GM12878 (cell line): ENCODE measurements around the gene ERFL. TPM values are rescaled to one million over a fixed set of nuclear protein-coding genes. Genes with fewer than 3 reads are reported as not detected.

Source experiments
- ATAC-seq: fragments of 200-7000 bp; cut with Tn5 transposase; 3 replicates; pipeline ENCODE4 v1.9.1; 2020; ENCODE audit warnings: mild to moderate bottlenecking, moderate library complexity
- BruUV-seq: library from RNA; stranded (reverse); fragments of 400-500 nt; replicated peaks from 2 replicates; lab custom pipeline; 2021; lab: Mats Ljungman, UMichigan
- CTCF ChIA-PET: fragments of 300-600 bp; sonication (Branson Sonifier 250); formaldehyde crosslinking; extraction: SDS; loops from one replicate; lab custom pipeline; 2021; ENCODE audit warnings: inconsistent platforms; lab: Yijun Ruan, JAX
- POLR2A ChIA-PET: fragments of 350-600 bp; formaldehyde crosslinking; extraction: SDS; loops from one replicate; lab custom pipeline; 2021; ENCODE audit warnings: inconsistent platforms; lab: Charles Lee
- RAD21 ChIA-PET: fragments of 300-600 bp; sonication (Branson Sonifier 250); formaldehyde crosslinking; loops from one replicate; lab custom pipeline; 2023; ENCODE audit warnings: antibody characterized with exemption; ENCODE audit not compliant: unreplicated experiment; lab: Charles Lee
- SMC1A ChIA-PET: fragments of 300-600 bp; sonication (Branson Sonifier 250); formaldehyde crosslinking; loops from one replicate; lab custom pipeline; 2023; ENCODE audit not compliant: unreplicated experiment, uncharacterized antibody; lab: Charles Lee
- DNase-seq: peaks from one replicate; pipeline ENCODE4 v3.0.0-alpha.2; 2011; ENCODE audit warnings: low read depth, low spot score
- FAIRE-seq: peaks from 3 replicates; lab custom pipeline; 2011; peaks lifted over from hg19 to GRCh38; lab: Jason Lieb, UNC
- H2AFZ ChIP-seq: 2 replicates; pipeline ENCODE4 v1.6.0; 2011; ENCODE audit warnings: low read depth, low read length, control low read depth; ENCODE audit not compliant: control insufficient read depth
- H3K27ac ChIP-seq: 2 replicates; pipeline ENCODE4 v1.5.1; 2011; ENCODE audit warnings: control low read depth; ENCODE audit not compliant: control insufficient read depth, insufficient read depth
- H3K27me3 ChIP-seq, 2 experiments: replicated peaks in 1 of 2; 2 replicates each; pipeline versions ENCODE4 v1.6.0 to v1.6.1; 2011; ENCODE audit warnings: low read length in 1 of 2; ENCODE audit not compliant: control insufficient read depth in 2 of 2, insufficient read depth in 2 of 2
- H3K36me3 ChIP-seq, 2 experiments: 2 replicates each; pipeline ENCODE4 v1.5.1; 2011; ENCODE audit warnings: low read length in 1 of 2; ENCODE audit not compliant: control insufficient read depth in 2 of 2, insufficient read depth in 2 of 2
- H3K4me1 ChIP-seq: 2 replicates; pipeline ENCODE4 v1.6.1; 2011; ENCODE audit warnings: mild to moderate bottlenecking, low read length, moderate library complexity, mixed read lengths; ENCODE audit not compliant: control insufficient read depth, insufficient read depth
- H3K4me2 ChIP-seq: 2 replicates; pipeline ENCODE4 v1.6.0; 2011; ENCODE audit warnings: control low read depth; ENCODE audit not compliant: control insufficient read depth, insufficient read depth
- H3K4me3 ChIP-seq: fragments of 200-600 bp; sonication (generic); 2 replicates; pipeline ENCODE4 v1.5.1; 2016
- H3K79me2 ChIP-seq: 2 replicates; pipeline ENCODE4 v1.6.0; 2011; ENCODE audit warnings: low read length; ENCODE audit not compliant: control insufficient read depth, insufficient read depth
- H3K9ac ChIP-seq: 2 replicates; pipeline ENCODE4 v1.8.0; 2011; ENCODE audit warnings: low read length, control low read depth, mixed read lengths; ENCODE audit not compliant: control insufficient read depth, insufficient read depth
- H3K9me3 ChIP-seq: replicated peaks from 3 replicates; pipeline ENCODE4 v1.5.1; 2011; ENCODE audit warnings: mild to moderate bottlenecking, low read length; ENCODE audit not compliant: control insufficient read depth, insufficient read depth
- H4K20me1 ChIP-seq: 2 replicates; pipeline ENCODE4 v1.6.0; 2011; ENCODE audit not compliant: control insufficient read depth, insufficient read depth
- ATF7 ChIP-seq: fragments of 450-650 bp; IDR thresholded peaks from 2 replicates; pipeline ENCODE4 v1.6.1; 2016; ENCODE audit warnings: low read depth, mild to moderate bottlenecking
- CHD4 ChIP-seq: fragments of 200-600 bp; sonication (generic); IDR thresholded peaks from 2 replicates; pipeline ENCODE4 v1.6.1; 2016; ENCODE audit warnings: mild to moderate bottlenecking
- CREB1 ChIP-seq: IDR thresholded peaks from 2 replicates; pipeline ENCODE4 v1.6.1; 2012; ENCODE audit warnings: low read depth, mild to moderate bottlenecking, inconsistent platforms
- GABPA ChIP-seq: IDR thresholded peaks from 2 replicates; pipeline ENCODE4 v1.6.1; 2014; ENCODE audit warnings: antibody characterized with exemption, low read depth, mild to moderate bottlenecking, inconsistent platforms
- HDAC2 ChIP-seq: fragments of 200-600 bp; sonication (generic); IDR thresholded peaks from 2 replicates; pipeline ENCODE4 v1.6.1; 2017
- HDAC6 ChIP-seq: fragments of 200-600 bp; sonication (generic); IDR thresholded peaks from one replicate; pipeline ENCODE4 v1.8.0; 2017; ENCODE audit warnings: antibody characterized with exemption; ENCODE audit not compliant: unreplicated experiment
- RUNX3 ChIP-seq: IDR thresholded peaks from 2 replicates; pipeline ENCODE4 v1.6.1; 2012; ENCODE audit warnings: low read length, inconsistent platforms
- SPI1 ChIP-seq: IDR thresholded peaks from 2 replicates; pipeline ENCODE4 v1.6.1; 2011; ENCODE audit warnings: low read depth, mild to moderate bottlenecking, low read length, moderate library complexity, borderline replicate concordance; ENCODE audit not compliant: insufficient read depth
- SREBF1 ChIP-seq: IDR thresholded peaks from 2 replicates; pipeline ENCODE4 v1.6.1; 2012; ENCODE audit warnings: mild to moderate bottlenecking, low read length
- SREBF2 ChIP-seq: IDR thresholded peaks from 2 replicates; pipeline ENCODE4 v1.6.1; 2012; ENCODE audit warnings: mild to moderate bottlenecking, low read length
- TCF3 ChIP-seq: IDR thresholded peaks from 2 replicates; pipeline ENCODE4 v1.6.1; 2012; ENCODE audit warnings: low read depth, mild to moderate bottlenecking, low read length, borderline replicate concordance; ENCODE audit not compliant: insufficient read depth
- WGBS: methylation state at CpG from one replicate; pipeline ENCODE4 v1.1.6; 2016; ENCODE audit warnings: low lambda C conversion rate; ENCODE audit not compliant: insufficient replicate concordance, insufficient coverage; ENCODE audit errors: missing lambda C conversion rate; 5-methylcytosine and 5-hydroxymethylcytosine counted together
- in situ Hi-C: fragments of 300-500 bp; cut with MboI; formaldehyde crosslinking; loops from 9 replicates; pipeline ENCODE4 v1.14.3; 2018; ENCODE audit warnings: mixed read lengths
- intact Hi-C: fragments of 100-400 bp; cut with micrococcal nuclease; formaldehyde crosslinking; loops from one replicate; pipeline ENCODE4 v1.14.2; 2022; ENCODE audit not compliant: unreplicated experiment
- polyA plus RNA-seq, 11 experiments: library from polyadenylated mRNA; depleted of rRNA in 4 of 11; unstranded in 6 of 11; stranded (reverse) in 5 of 11; fragments of >200 nt; fragmentation: Nextera tagmentation in 4 of 11; fragmentation: Illumina TruSeq in 1 of 11; extraction: Ambion mirVana in 4 of 11; extraction: Trizol in 1 of 11; gene quantifications; 1 replicate in 1 of 11; 2 replicates in 10 of 11; pipeline versions ENCODE4 v1.2.1 to v1.2.3, GENCODE V29; 2011 to 2016; ENCODE audit warnings: inconsistent platforms in 2 of 11, missing spikeins in 2 of 11, low read depth in 1 of 11
- total RNA-seq, 4 experiments: library from RNA; depleted of rRNA in 3 of 4; stranded (reverse); fragments of >200 nt in 3 of 4; fragmentation: Illumina TruSeq in 1 of 4; extraction: Trizol in 1 of 4; gene quantifications; 2 replicates each; pipeline versions ENCODE4 v1.2.1 to v1.2.3, GENCODE V29; 2013 to 2021
- TF ChIP-seq, protein P1 (sequence below): fragments of 450-650 bp; IDR thresholded peaks from 2 replicates; pipeline ENCODE4 v1.6.1; 2017; ENCODE audit warnings: mild to moderate bottlenecking, moderate library complexity
- TF ChIP-seq, protein P2 (sequence below): fragments of 450-650 bp; IDR thresholded peaks from 2 replicates; pipeline ENCODE4 v1.6.1; 2017; ENCODE audit warnings: mild to moderate bottlenecking, low read depth, inconsistent platforms; ENCODE audit not compliant: poor library complexity, severe bottlenecking
- TF ChIP-seq, protein P3 (sequence below): fragments of 450-650 bp; IDR thresholded peaks from 2 replicates; pipeline ENCODE4 v1.6.1; 2016; ENCODE audit warnings: mild to moderate bottlenecking

The ERFL gene
- total and polyA plus RNA-seq, 10 of the 15 experiments (the other 5 are each of a cell fraction or from before 2014, with no cell fraction given): 0.04 to 0.10 (median 0.05) TPM; not detected in 7

DNA sequence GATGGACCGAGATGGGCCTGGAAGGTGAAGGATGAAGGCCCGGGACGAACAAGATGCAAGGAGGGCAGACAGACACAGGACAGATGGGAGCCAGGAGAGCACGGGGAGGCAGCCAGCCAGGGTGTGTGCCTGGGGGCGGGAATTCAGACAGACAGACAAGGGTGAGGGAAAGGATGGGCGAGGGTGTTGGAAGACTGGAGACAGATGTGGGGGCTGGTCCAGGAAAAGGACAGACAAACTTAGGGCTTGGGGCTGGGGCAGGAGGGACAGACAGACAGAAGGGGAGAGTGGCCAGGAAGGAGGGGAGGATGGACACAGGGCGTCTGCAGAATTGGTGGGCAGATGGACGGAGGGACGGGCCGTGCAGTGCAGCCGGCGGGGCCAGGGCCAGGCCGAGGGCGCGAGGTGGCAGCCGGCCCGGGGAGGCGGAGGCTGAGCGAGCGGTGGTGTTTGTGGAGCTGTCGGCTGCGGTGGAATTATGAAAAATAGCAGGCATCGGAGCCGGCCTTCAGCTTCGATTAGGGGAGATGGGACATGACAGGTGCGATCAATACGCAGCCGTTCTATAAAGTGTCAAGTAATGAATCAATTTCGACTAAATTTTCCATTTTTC, 4.6 kb upstream of the ERFL start (continued):
- TF ChIP-seq, protein P1, sequence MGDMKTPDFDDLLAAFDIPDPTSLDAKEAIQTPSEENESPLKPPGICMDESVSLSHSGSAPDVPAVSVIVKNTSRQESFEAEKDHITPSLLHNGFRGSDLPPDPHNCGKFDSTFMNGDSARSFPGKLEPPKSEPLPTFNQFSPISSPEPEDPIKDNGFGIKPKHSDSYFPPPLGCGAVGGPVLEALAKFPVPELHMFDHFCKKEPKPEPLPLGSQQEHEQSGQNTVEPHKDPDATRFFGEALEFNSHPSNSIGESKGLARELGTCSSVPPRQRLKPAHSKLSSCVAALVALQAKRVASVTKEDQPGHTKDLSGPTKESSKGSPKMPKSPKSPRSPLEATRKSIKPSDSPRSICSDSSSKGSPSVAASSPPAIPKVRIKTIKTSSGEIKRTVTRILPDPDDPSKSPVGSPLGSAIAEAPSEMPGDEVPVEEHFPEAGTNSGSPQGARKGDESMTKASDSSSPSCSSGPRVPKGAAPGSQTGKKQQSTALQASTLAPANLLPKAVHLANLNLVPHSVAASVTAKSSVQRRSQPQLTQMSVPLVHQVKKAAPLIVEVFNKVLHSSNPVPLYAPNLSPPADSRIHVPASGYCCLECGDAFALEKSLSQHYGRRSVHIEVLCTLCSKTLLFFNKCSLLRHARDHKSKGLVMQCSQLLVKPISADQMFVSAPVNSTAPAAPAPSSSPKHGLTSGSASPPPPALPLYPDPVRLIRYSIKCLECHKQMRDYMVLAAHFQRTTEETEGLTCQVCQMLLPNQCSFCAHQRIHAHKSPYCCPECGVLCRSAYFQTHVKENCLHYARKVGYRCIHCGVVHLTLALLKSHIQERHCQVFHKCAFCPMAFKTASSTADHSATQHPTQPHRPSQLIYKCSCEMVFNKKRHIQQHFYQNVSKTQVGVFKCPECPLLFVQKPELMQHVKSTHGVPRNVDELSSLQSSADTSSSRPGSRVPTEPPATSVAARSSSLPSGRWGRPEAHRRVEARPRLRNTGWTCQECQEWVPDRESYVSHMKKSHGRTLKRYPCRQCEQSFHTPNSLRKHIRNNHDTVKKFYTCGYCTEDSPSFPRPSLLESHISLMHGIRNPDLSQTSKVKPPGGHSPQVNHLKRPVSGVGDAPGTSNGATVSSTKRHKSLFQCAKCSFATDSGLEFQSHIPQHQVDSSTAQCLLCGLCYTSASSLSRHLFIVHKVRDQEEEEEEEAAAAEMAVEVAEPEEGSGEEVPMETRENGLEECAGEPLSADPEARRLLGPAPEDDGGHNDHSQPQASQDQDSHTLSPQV: no peak
- no peak for TF ChIP-seq CREB1

DNA sequence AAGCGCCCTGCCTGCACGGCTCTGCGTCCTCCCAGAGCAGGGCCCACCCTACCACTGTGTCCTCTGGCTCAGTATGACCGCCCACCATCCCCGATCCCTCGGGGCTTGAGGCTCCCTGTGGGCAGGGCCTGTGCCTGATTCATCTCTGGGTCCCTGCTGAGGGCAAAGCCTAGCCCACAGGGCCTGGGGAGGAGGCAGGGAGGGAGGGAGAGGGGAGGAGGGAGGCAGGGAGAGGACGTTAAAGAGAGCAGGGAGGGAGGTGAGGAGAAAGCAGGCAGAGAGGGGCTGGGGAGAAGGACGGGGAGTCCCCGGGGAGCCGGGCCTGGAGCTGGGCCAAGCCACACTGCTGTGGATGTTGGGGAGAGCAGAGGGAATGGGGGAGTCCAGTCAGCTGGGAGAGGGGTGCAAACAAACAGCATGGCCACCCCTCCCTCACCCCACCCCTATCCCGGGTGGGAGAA, 4.0 kb upstream of the ERFL start:
- RAD21 ChIA-PET: no interaction called here
- no peak for FAIRE-seq
- POLR2A ChIA-PET: interaction anchor here (0.5 kb wide), 1 partner anchor 18 kb away, joined by 3 read pairs; no protein-coding TSS in a partner anchor
- WGBS: 68% methylated on average over 10 of the region's 11 CpGs
- no peaks in the 10 kb centered on the region for H3K9me3 ChIP-seq
- in situ Hi-C loops (loop anchor here (25.0 kb wide), 1 partner anchor 1830 kb away; the partner anchor contains the start of gene SMG9), intact Hi-C loops (no loop called here)
- no peaks in the 10 kb centered on the region for H3K79me2 ChIP-seq
- DNase-seq: no peak
- SMC1A ChIA-PET: no interaction called here
- H3K27ac ChIP-seq: no peak overlapping the region
- no peak for ATAC-seq
- H3K36me3 ChIP-seq: no peaks in the 10 kb centered on the region
- BruUV-seq: no TSS peak
- peaks cover 30% of the 10 kb centered on the region for H3K4me1 ChIP-seq
- no peak overlapping the region for H2AFZ ChIP-seq
- H3K4me3 ChIP-seq: no peak overlapping the region
- H3K4me2 ChIP-seq: no peak overlapping the region
- H3K9ac ChIP-seq: no peak overlapping the region
- CTCF ChIA-PET: no interaction called here
- H3K27me3 ChIP-seq: peaks cover 7 to 14% of the 10 kb centered on the region in 2 experiments
- no peaks in the 10 kb centered on the region for H4K20me1 ChIP-seq
- TF ChIP-seq SPI1 (no peak), TCF3 (no peak), RUNX3 (no peak), GABPA (no peak), ATF7 (no peak), HDAC6 (no peak), CHD4 (no peak), SREBF1 (no peak), HDAC2 (no peak), SREBF2 (no peak)
- TF ChIP-seq, protein P2, sequence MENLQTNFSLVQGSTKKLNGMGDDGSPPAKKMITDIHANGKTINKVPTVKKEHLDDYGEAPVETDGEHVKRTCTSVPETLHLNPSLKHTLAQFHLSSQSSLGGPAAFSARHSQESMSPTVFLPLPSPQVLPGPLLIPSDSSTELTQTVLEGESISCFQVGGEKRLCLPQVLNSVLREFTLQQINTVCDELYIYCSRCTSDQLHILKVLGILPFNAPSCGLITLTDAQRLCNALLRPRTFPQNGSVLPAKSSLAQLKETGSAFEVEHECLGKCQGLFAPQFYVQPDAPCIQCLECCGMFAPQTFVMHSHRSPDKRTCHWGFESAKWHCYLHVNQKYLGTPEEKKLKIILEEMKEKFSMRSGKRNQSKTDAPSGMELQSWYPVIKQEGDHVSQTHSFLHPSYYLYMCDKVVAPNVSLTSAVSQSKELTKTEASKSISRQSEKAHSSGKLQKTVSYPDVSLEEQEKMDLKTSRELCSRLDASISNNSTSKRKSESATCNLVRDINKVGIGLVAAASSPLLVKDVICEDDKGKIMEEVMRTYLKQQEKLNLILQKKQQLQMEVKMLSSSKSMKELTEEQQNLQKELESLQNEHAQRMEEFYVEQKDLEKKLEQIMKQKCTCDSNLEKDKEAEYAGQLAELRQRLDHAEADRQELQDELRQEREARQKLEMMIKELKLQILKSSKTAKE: no peak
- TF ChIP-seq, protein P3, sequence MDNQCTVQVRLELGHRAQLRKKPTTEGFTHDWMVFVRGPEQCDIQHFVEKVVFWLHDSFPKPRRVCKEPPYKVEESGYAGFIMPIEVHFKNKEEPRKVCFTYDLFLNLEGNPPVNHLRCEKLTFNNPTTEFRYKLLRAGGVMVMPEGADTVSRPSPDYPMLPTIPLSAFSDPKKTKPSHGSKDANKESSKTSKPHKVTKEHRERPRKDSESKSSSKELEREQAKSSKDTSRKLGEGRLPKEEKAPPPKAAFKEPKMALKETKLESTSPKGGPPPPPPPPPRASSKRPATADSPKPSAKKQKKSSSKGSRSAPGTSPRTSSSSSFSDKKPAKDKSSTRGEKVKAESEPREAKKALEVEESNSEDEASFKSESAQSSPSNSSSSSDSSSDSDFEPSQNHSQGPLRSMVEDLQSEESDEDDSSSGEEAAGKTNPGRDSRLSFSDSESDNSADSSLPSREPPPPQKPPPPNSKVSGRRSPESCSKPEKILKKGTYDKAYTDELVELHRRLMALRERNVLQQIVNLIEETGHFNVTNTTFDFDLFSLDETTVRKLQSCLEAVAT: no peak
